Effector CD8-positive, alpha-beta T cell (primary cell): ENCODE data around the gene GPC5.
"Not testable (repeated sequence)": the region's sequence is repeated elsewhere in the genome, so short reads cannot be mapped to it uniquely, and the experiment has no call there.

Source experiments
- DNase-seq: peaks from one replicate; lab custom pipeline; 2025; lab: John Stamatoyannopoulos, UW

Gene GPC5

GRCh38 chr13:92262100-92262788 is 863.8 kb downstream of the GPC5 start:
- no peak for DNase-seq

DNA sequence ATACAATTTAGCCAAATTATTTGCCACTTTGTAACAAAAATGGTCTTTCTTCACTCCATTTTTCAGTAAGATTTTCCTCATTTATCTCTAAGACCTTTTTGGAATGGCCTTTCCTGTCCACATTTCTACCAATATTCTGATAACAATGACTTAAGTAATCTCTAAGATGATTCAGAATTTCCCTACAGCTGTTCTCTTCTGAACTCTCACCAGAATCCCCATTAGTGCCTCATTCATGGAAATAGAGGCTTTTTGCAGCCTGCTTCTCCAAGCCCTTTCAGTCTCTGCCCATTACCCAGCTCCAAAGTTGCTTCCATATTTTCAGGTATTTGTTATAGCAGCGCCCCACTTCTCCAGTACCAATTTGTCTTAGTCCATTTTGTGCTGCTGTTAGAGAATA is 867.0 kb downstream of the GPC5 start:
- DNase-seq: no peak

DNA sequence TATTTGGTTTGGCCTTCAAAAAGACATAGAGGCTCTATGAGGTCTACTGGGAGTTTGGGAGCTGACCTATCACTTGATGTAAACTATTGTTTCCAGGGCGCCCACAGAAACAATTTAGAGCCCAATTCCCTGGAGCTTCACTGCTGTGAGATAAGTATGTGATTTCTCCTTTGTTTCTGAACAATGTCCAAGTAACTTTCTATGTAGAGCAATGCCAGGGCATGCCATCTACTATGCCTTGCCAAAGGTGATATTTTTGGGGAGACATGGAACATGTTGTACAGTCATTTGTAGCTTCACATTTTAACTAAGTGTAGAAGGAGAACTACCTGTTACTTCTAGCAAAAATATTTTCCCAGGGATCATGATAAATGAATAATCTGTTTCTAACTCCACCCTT is 872.6 kb downstream of the GPC5 start:
- no peak for DNase-seq

DNA sequence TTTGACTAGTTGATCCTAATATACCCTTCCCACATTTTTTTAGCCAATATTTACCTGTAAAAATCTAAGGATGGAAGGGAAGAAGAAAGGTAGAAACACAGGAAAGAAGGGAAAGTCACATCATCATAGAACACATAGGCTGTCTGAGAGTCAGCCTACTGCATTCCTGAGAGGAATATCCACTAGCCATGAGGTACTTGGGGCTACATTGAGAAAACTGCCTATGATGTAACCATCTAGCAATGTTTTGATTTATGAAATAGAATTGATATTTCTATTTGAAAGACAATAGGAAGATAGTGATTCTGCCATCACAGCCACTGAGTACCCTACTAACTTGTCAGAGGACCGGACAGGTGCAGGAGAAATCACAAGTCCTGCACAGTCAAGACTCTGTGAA is 873.8 kb downstream of the GPC5 start:
- no peak for DNase-seq

DNA sequence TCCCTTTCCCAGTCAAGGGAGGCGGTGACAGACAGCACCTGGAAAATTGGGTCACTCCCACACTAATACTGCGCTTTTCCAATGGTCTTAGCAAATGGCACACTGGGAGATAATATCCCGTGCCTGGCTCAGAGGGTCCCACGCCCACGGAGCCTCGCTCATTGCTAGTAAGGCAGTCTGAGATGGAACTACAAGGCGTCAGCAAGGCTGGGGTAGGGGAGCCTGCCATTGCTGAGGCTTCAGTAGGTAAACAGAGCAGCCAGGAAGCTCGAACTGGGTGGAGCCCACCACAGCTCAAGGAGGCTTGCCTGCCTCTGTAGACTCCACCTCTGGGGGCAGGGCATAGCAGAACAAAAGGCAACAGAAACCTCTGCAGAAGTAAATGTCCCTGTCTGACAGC is 882.6 kb downstream of the GPC5 start:
- not testable (repeated sequence) for DNase-seq

DNA sequence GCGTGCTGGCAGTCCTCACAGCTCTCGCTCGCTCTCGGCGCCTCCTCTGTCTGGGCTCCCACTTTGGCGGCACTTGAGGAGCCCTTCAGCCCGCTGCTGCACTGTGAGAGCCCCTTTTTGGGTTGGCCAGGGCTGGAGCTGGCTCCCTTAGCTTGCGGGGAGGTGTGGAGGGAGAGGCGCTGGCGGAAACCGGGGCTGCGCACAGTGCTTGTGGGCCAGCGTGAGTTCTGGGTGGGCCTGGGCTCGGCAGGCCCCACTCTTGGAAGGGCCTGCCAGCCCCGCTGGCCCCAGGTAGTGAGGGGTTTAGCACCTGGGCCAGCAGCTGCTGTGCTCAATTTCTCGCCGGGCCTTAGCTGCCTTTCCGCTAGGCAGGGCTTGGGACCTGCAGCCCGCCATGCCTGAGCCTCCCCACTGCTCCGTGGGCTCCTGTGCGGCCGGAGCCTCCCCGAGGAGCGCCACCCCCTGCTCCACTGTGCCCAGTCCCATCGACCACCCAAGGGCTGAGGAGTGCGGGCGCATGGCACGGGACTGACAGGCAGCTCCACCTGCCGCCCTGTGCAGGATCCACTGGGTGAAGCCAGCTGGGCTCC is 892.4 kb downstream of the GPC5 start:
- DNase-seq: not testable (repeated sequence)

- not testable (repeated sequence) for DNase-seq
These were observed 896.1 kb downstream of the GPC5 start for GRCh38 chr13:92294533-92294932.

- DNase-seq: not testable (repeated sequence)
These were observed 897.8 kb downstream of the GPC5 start for GRCh38 chr13:92296154-92296671.

- no peak for DNase-seq
These were observed 899.8 kb downstream of the GPC5 start for GRCh38 chr13:92297971-92298942.

DNA sequence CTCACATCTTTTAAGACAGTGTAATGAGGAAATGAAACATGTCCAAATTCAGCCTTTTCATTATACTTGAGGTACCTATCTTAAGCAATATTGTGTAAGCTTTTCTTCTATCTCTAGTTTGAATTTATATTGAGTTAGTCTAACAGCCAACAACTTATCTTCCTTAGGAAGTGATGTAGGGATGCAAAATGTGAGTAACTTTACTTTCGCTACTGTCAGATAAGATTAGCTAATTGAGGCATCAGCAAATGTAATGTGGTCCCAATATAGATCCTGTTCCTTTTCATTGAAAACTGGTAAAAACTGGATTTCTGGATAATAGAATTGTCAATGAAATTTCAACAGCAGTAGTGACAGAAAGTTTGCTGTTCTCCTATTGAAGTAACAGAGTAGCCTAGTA is 902.2 kb downstream of the GPC5 start:
- DNase-seq: no peak

DNA sequence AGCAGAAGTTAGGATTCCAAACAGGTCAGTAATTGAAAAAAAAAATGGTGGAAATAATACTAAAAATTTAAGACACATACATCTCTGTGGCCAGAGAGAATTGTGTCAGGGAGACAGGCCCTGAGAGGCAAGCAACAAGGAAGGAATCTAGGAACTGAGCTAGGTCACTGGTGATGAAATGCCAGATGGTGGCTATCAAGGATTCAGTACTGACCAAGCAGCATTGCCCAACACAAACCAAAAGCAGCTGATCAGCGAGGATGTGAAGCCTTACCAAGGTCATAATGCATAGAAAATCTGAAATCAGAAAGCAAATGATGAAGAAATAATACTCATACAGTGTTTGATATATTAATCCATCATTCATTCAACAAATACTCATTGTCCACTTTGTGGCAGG is 905.0 kb downstream of the GPC5 start:
- DNase-seq: no peak

GRCh38 chr13:92307752-92308151 is 909.3 kb downstream of the GPC5 start:
- no peak for DNase-seq

DNA sequence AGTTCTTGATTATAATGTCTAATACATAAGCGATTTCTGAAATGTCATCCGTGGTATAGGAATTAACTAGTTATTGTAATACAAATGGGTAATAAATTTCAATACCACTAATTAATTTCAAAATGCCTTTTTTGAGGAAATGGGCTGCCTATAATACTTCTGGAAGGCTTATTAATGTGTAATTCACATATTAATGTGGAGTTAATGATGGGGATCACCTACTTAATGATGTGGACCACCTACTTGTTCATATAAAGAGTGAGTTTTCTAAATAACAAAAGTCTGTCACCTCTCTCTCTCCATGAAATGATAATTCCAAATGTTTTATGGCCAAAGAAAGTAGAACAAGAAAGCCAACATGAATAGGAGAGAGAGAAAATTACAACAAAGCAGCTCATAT is 914.4 kb downstream of the GPC5 start:
- no peak for DNase-seq

- no peak for DNase-seq
These were observed 915.0 kb downstream of the GPC5 start for GRCh38 chr13:92313382-92313781.

GRCh38 chr13:92315265-92315664 is 916.8 kb downstream of the GPC5 start:
- no peak for DNase-seq

- no peak for DNase-seq
These were observed 917.6 kb downstream of the GPC5 start for GRCh38 chr13:92316030-92316429.

DNA sequence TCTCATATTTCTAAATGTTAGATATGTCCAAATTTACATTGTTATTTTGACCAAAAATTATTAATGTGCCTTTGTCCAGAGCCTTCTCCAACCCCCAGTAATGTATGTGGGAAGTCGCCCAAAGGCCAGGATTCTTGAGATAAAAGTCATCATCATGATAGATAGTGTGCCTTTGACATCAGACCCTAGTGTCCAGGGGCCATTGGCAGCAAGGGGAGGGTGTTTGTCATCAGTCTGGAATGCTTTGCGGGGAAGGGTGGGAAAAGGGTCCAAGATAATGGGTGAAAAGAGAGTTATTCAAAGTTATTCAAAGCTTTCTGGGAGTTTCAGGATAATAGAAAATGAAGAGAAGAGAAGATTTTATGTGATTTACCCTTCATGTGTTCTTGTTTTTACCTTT is 918.6 kb downstream of the GPC5 start:
- no peak for DNase-seq

DNA sequence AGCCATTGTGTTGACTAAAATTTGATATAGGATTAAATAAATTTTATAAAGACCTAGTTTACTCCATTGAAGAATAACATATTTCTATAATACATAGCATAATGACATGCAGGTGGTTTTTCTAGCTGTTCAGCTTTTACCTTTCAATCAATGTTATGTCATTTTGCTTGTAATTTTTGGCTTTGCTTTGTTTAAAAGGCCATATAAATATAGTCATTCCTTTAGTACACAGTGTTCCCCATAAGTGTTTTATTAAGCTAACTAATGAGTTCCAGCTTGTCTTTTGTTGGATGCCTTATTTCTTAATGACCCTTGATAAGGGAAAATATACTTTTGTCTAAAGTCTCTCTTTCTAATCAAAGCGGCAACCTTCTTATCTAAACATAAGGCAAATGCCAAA is 921.9 kb downstream of the GPC5 start:
- DNase-seq: no peak

DNA sequence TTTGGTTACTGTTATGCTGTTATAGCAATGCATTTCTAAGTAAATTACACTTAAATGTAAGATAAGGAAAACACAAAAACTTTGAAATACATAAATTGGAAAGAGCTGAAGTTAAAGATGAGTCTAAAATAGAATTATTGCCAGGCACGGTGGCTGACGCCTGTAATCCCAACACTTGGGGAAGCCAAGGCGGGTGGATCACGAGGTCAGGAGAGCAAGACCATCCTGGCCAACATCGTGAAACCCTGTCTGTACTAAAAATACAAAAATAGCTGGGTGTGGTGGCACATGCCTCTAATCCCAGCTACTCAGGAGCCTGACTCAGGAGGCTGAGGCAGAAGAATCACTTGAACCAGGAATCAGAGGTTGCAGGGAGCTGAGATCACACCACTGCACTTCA is 922.8 kb downstream of the GPC5 start:
- DNase-seq: no peak

GRCh38 chr13:92345627-92346026 is 947.2 kb downstream of the GPC5 start:
- DNase-seq: no peak

DNA sequence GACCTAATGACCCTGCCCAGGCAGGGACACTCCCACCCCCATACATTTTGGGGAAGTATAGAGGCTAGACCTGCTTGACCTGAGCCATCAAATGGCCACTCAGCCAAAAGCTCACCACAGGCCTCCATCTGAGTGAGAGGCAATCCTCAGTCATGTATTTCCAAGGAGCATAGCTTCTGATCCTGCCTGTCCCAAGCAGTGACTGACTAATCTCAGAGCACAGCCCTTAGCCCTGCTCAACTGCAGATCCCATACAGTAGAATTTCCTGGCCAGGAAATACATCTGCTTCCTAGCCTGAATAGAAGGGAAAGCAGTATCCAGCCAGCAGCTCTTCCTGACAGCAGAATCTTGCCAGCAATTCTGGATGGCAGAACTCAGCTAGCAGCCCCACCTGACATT is 947.6 kb downstream of the GPC5 start:
- DNase-seq: no peak

DNA sequence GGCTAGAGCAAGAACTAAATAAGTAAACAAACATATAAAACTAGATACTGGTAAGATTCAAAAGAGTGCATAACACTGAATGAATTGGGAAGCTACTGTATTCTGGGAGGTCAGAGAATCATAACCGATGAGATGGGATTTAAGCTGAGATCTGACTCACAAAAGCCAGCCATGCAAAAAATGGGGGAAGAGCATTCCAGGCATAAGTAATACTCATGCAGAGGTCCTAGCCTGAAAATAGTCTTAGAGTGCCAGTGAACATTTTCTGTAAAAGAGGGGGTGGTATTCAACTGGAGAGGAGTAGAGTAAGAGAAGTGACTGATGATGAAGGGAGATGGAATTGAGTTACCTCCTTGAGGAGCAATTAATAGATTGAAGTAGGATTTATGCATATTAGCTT is 956.2 kb downstream of the GPC5 start:
- DNase-seq: no peak

- no peak for DNase-seq
These were observed 956.8 kb downstream of the GPC5 start for GRCh38 chr13:92355213-92355612.
